Measurements from ENCODE around the gene SLC39A5.

GRCh38 chr12:56257491-56258067 lies 27.7 kb downstream of the SLC39A5 start:
- TF ChIP-seq EZH2 (IDR thresholded peaks at IDR 0.05; ENCODE audit: borderline replicate concordance, insufficient read depth, low read depth, low read length, poor library complexity, severe bottlenecking) (no peak), CTCF (IDR thresholded peaks at IDR 0.05) (no peak)
